Frontal cortex (tissue), 4 donors: ENCODE measurements around the gene WDR74. TPM values are rescaled to one million over a fixed set of nuclear protein-coding genes. Genes with fewer than 3 reads are reported as not detected.
"Not testable (repeated sequence)": the region's sequence is repeated elsewhere in the genome, so short reads cannot be mapped to it uniquely, and the experiment has no call there.

Source experiments
- DNase-seq, 2 donors: peaks; one replicate each; pipeline ENCODE4 v3.0.0; 2012; ENCODE audit warnings: low spot score in 2 of 2
- FAIRE-seq: peaks from 2 replicates; lab custom pipeline; 2012; peaks lifted over from hg19 to GRCh38; lab: Jason Lieb, UNC
- total RNA-seq: library from RNA; depleted of rRNA; stranded (reverse); fragments of >200 nt; gene quantifications from one replicate; pipeline ENCODE4 v1.2.3, GENCODE V29; 2014
- donor health status: control.
- donor health status: control.
- donor health status: control.

Gene WDR74
- total RNA-seq, 1 donor from 2014 or later: 48.5 TPM

- DNase-seq, FAIRE-seq: not testable (repeated sequence)
These were observed 22.3 kb upstream of the WDR74 start for GRCh38 chr11:62861564-62862192.

GRCh38 chr11:62860835-62861563 is 21.6 kb upstream of the WDR74 start:
- FAIRE-seq (no peak), DNase-seq (no peak)

GRCh38 chr11:62859281-62859703 is 19.9 kb upstream of the WDR74 start:
- DNase-seq, FAIRE-seq: not testable (repeated sequence)

- DNase-seq: no peak
- FAIRE-seq: no peak
These were observed 18.8 kb upstream of the WDR74 start for GRCh38 chr11:62858201-62858600.

GRCh38 chr11:62857541-62857982 is 18.2 kb upstream of the WDR74 start:
- FAIRE-seq: no peak

GRCh38 chr11:62856333-62856895 is 17.0 kb upstream of the WDR74 start:
- no peak for DNase-seq
- FAIRE-seq: no peak

More at GRCh38 chr11:62857541-62857982, 18.2 kb upstream of the WDR74 start:
- no peak for DNase-seq

- peak; percentile 76 to 92 for DNase-seq
- no peak for FAIRE-seq
These were observed 16.4 kb upstream of the WDR74 start for GRCh38 chr11:62855571-62856332.

GRCh38 chr11:62854825-62855570 is 15.6 kb upstream of the WDR74 start:
- FAIRE-seq (no peak), DNase-seq (no peak)

GRCh38 chr11:62854013-62854824 is 14.8 kb upstream of the WDR74 start:
- FAIRE-seq (no peak), DNase-seq (no peak)

- DNase-seq (no peak), FAIRE-seq (no peak)
These were observed 14.0 kb upstream of the WDR74 start for GRCh38 chr11:62853279-62853965.

GRCh38 chr11:62852523-62853188 is 13.3 kb upstream of the WDR74 start:
- DNase-seq (no peak), FAIRE-seq (no peak)

- DNase-seq (no peak), FAIRE-seq (no peak)
These were observed 12.6 kb upstream of the WDR74 start for GRCh38 chr11:62851807-62852522.

GRCh38 chr11:62850911-62851806 is 11.8 kb upstream of the WDR74 start:
- FAIRE-seq (no peak), DNase-seq (no peak)

- no peak for DNase-seq
- FAIRE-seq: no peak
These were observed 8.5 kb upstream of the WDR74 start for GRCh38 chr11:62847767-62848314.

- no peak for DNase-seq
- no peak for FAIRE-seq
These were observed 6.8 kb upstream of the WDR74 start for GRCh38 chr11:62846177-62846576.

GRCh38 chr11:62844154-62844553 is 4.8 kb upstream of the WDR74 start:
- FAIRE-seq: no peak
- no peak for DNase-seq
